ENCODE results near the gene DDR1. TPM values are rescaled to one million over a fixed set of nuclear protein-coding genes. Genes with fewer than 3 reads are reported as not detected.
"Not testable (repeated sequence)": the region's sequence is repeated elsewhere in the genome, so short reads cannot be mapped to it uniquely, and the experiment has no call there.

DDR1 gene
- total RNA-seq, 2 experiments from 2014 or later = 10.9 to 11.3 TPM

GRCh38 chr6:30898750-30899360 is 14.5 kb downstream of the DDR1 start:
- Mint-ChIP-seq H3K36me3 (peaks cover 9% of the 10 kb centered on the region), H3K4me3 (no peak overlapping the region), H3K9me3 (no peaks in the 10 kb centered on the region), H3K27ac (no peak overlapping the region), H3K4me1 (peaks cover 7% of the 10 kb centered on the region), H3K27me3 (peaks cover 2% of the 10 kb centered on the region)
- DNase-seq (no peak), ATAC-seq (ENCODE audit: low read depth) (no peak)
- POLR2A ChIA-PET = interaction anchor here (1.4 kb wide), 1 partner anchor 8 kb away, joined by 3 read pairs; no protein-coding TSS in a partner anchor

- DNase-seq = no peak
- no peak overlapping the region for H3K27ac Mint-ChIP-seq
- H3K9me3 Mint-ChIP-seq = no peaks in the 10 kb centered on the region
- ATAC-seq (ENCODE audit: low read depth) = no peak
- H3K4me1 Mint-ChIP-seq = peaks cover 7% of the 10 kb centered on the region
- peaks cover 5% of the 10 kb centered on the region for H3K36me3 Mint-ChIP-seq
- POLR2A ChIA-PET = no interaction called here
- peaks cover 2% of the 10 kb centered on the region for H3K27me3 Mint-ChIP-seq
- H3K4me3 Mint-ChIP-seq = no peak overlapping the region
Observed at GRCh38 chr6:30900863-30901417, 16.6 kb downstream of the DDR1 start.

GRCh38 chr6:30901436-30901835 is 17.1 kb downstream of the DDR1 start:
- ATAC-seq (ENCODE audit: low read depth) (no peak), DNase-seq (no peak)
- H3K27ac Mint-ChIP-seq = no peak overlapping the region
- peaks cover 2% of the 10 kb centered on the region for H3K27me3 Mint-ChIP-seq
- peaks cover 7% of the 10 kb centered on the region for H3K4me1 Mint-ChIP-seq
- peaks cover 5% of the 10 kb centered on the region for H3K36me3 Mint-ChIP-seq
- H3K4me3 Mint-ChIP-seq = no peak overlapping the region
- POLR2A ChIA-PET = interaction anchor here (1.2 kb wide), 1 partner anchor 12 kb away, joined by 3 read pairs; the partner anchor contains the start of gene VARS2
- H3K9me3 Mint-ChIP-seq = no peaks in the 10 kb centered on the region

- POLR2A ChIA-PET = interaction anchor here (0.7 to 1.2 kb wide), 2 partner anchors 11 to 531 kb away, joined by 3 to 4 read pairs; partner anchors contain the start of gene VARS2
- H3K9me3 Mint-ChIP-seq; H3K27me3 Mint-ChIP-seq; H3K4me1 Mint-ChIP-seq; H3K36me3 Mint-ChIP-seq; H3K27ac Mint-ChIP-seq; DNase-seq; ATAC-seq (ENCODE audit: low read depth); H3K4me3 Mint-ChIP-seq: not testable (repeated sequence)
Observed at GRCh38 chr6:30902196-30902595, 17.9 kb downstream of the DDR1 start.

- Mint-ChIP-seq H3K9me3 (no peaks in the 10 kb centered on the region), H3K4me1 (peaks cover 12% of the 10 kb centered on the region), H3K27ac (peak overlapping the region; percentile 17), H3K27me3 (peaks cover 2% of the 10 kb centered on the region), H3K36me3 (peaks cover 5% of the 10 kb centered on the region), H3K4me3 (no peak overlapping the region)
- ATAC-seq (ENCODE audit: low read depth) (no peak), DNase-seq (no peak)
- POLR2A ChIA-PET = interaction anchor here (1.2 kb wide), 1 partner anchor 11 kb away, joined by 3 read pairs; the partner anchor contains the start of gene VARS2
Observed at GRCh38 chr6:30902709-30903108, 18.4 kb downstream of the DDR1 start.

GRCh38 chr6:30903236-30903635 is 18.9 kb downstream of the DDR1 start:
- peaks cover 2% of the 10 kb centered on the region for H3K27me3 Mint-ChIP-seq
- DNase-seq = no peak
- peaks cover 15% of the 10 kb centered on the region for H3K4me1 Mint-ChIP-seq
- POLR2A ChIA-PET = no interaction called here
- H3K36me3 Mint-ChIP-seq = peaks cover 6% of the 10 kb centered on the region
- no peak overlapping the region for H3K4me3 Mint-ChIP-seq
- H3K9me3 Mint-ChIP-seq = no peaks in the 10 kb centered on the region
- no peak overlapping the region for H3K27ac Mint-ChIP-seq
- no peak for ATAC-seq (ENCODE audit: low read depth)

GRCh38 chr6:30907290-30907757 is 23.0 kb downstream of the DDR1 start:
- H3K4me3 Mint-ChIP-seq = peak overlapping the region; percentile 98
- H3K27ac Mint-ChIP-seq = not testable (repeated sequence)

GRCh38 chr6:30907758-30908591 is 23.7 kb downstream of the DDR1 start, which contains the start of gene GTF2H4:
GTF2H4 (plus strand) TSS chr6:30908207.
- Mint-ChIP-seq H3K4me1 (peaks cover 21% of the 10 kb centered on the region), H3K36me3 (peaks cover 12% of the 10 kb centered on the region), H3K27ac (peak within 1 kb of the TSS; percentile 73), H3K27me3 (no peaks in the 10 kb centered on the region), H3K4me3 (peak within 1 kb of the TSS; percentile 98), H3K9me3 (no peaks in the 10 kb centered on the region)
- POLR2A ChIA-PET = interaction anchor here (0.6 to 2.3 kb wide), 6 partner anchors 78 to 694 kb away, joined by 3 to 7 read pairs (median 4); partner anchors contain the start of genes IER3 and MDC1
- peak; percentile 97 for ATAC-seq (ENCODE audit: low read depth)
- DNase-seq = peak; percentile 86

More at GRCh38 chr6:30907290-30907757, 23.0 kb downstream of the DDR1 start:
- not testable (repeated sequence) for H3K9me3 Mint-ChIP-seq; H3K27me3 Mint-ChIP-seq; ATAC-seq (ENCODE audit: low read depth); H3K36me3 Mint-ChIP-seq; DNase-seq
- POLR2A ChIA-PET = interaction anchor here (0.6 to 2.3 kb wide), 5 partner anchors 77 to 693 kb away, joined by 3 to 7 read pairs (median 5); partner anchors contain the start of genes IER3 and MDC1
- peaks cover 28% of the 10 kb centered on the region for H3K4me1 Mint-ChIP-seq

GRCh38 chr6:30908700-30909099 is 24.4 kb downstream of the DDR1 start:
- POLR2A ChIA-PET = interaction anchor here (0.6 to 2.3 kb wide), 3 partner anchors 79 to 128 kb away, joined by 3 to 5 read pairs (median 3); no protein-coding TSS in a partner anchor

GRCh38 chr6:30910473-30910872 is 26.2 kb downstream of the DDR1 start:
- H3K9me3 Mint-ChIP-seq; POLR2A ChIA-PET; H3K4me3 Mint-ChIP-seq; ATAC-seq (ENCODE audit: low read depth); H3K27me3 Mint-ChIP-seq; DNase-seq; H3K27ac Mint-ChIP-seq: not testable (repeated sequence)
- H3K4me1 Mint-ChIP-seq = peaks cover 26% of the 10 kb centered on the region
- peaks cover 14% of the 10 kb centered on the region for H3K36me3 Mint-ChIP-seq

More at GRCh38 chr6:30908700-30909099, 24.4 kb downstream of the DDR1 start:
- no peak for ATAC-seq (ENCODE audit: low read depth)
- peaks cover 24% of the 10 kb centered on the region for H3K4me1 Mint-ChIP-seq
- peak overlapping the region; percentile 73 for H3K27ac Mint-ChIP-seq
- H3K27me3 Mint-ChIP-seq = no peaks in the 10 kb centered on the region
- peak overlapping the region; percentile 98 for H3K4me3 Mint-ChIP-seq
- DNase-seq = no peak
- no peaks in the 10 kb centered on the region for H3K9me3 Mint-ChIP-seq
- peaks cover 14% of the 10 kb centered on the region for H3K36me3 Mint-ChIP-seq

- POLR2A ChIA-PET = interaction anchor here (0.8 to 2.9 kb wide), 11 partner anchors 8 to 265 kb away, joined by 3 to 13 read pairs (median 3); no protein-coding TSS in a partner anchor
- Mint-ChIP-seq H3K4me3 (peak overlapping the region; percentile 98), H3K27ac (peak overlapping the region; percentile 13), H3K36me3 (peaks cover 17% of the 10 kb centered on the region), H3K27me3 (no peaks in the 10 kb centered on the region), H3K4me1 (peaks cover 35% of the 10 kb centered on the region), H3K9me3 (no peaks in the 10 kb centered on the region)
- DNase-seq (no peak), ATAC-seq (ENCODE audit: low read depth) (no peak)
Observed at GRCh38 chr6:30912746-30913520, 28.6 kb downstream of the DDR1 start.

GRCh38 chr6:30913721-30914075 is 29.4 kb downstream of the DDR1 start:
- no peak for DNase-seq
- Mint-ChIP-seq H3K9me3 (no peaks in the 10 kb centered on the region), H3K27ac (peak overlapping the region; percentile 28), H3K27me3 (no peaks in the 10 kb centered on the region), H3K4me1 (peaks cover 30% of the 10 kb centered on the region), H3K36me3 (peaks cover 15% of the 10 kb centered on the region), H3K4me3 (peak overlapping the region; percentile 98)
- POLR2A ChIA-PET = interaction anchor here (0.7 to 2.9 kb wide), 20 partner anchors 9 to 266 kb away, joined by 3 to 13 read pairs (median 3); partner anchors contain the start of genes CCHCR1, DDR1 and TCF19
- ATAC-seq (ENCODE audit: low read depth) = no peak
